GM23338 (cell line): ENCODE measurements around the gene MRPS26.

ENCODE experiments used
- CTCF ChIP-seq, 2 experiments: fragments of 200-600 bp in 1 of 2; sonication (generic) in 1 of 2; conservative IDR thresholded peaks; 2 replicates each; pipeline versions ENCODE4 v1.5.1 to v1.6.1; 2016 to 2017; ENCODE audit warnings: antibody characterized with exemption in 2 of 2, low read depth in 2 of 2, mild to moderate bottlenecking in 2 of 2, moderate library complexity in 1 of 2
- TF ChIP-seq, protein P1 (sequence below): IDR thresholded peaks from one replicate; pipeline ENCODE4 v1.6.1; 2018; ENCODE audit warnings: antibody characterized with exemption; ENCODE audit not compliant: unreplicated experiment

- TF ChIP-seq, protein P1, sequence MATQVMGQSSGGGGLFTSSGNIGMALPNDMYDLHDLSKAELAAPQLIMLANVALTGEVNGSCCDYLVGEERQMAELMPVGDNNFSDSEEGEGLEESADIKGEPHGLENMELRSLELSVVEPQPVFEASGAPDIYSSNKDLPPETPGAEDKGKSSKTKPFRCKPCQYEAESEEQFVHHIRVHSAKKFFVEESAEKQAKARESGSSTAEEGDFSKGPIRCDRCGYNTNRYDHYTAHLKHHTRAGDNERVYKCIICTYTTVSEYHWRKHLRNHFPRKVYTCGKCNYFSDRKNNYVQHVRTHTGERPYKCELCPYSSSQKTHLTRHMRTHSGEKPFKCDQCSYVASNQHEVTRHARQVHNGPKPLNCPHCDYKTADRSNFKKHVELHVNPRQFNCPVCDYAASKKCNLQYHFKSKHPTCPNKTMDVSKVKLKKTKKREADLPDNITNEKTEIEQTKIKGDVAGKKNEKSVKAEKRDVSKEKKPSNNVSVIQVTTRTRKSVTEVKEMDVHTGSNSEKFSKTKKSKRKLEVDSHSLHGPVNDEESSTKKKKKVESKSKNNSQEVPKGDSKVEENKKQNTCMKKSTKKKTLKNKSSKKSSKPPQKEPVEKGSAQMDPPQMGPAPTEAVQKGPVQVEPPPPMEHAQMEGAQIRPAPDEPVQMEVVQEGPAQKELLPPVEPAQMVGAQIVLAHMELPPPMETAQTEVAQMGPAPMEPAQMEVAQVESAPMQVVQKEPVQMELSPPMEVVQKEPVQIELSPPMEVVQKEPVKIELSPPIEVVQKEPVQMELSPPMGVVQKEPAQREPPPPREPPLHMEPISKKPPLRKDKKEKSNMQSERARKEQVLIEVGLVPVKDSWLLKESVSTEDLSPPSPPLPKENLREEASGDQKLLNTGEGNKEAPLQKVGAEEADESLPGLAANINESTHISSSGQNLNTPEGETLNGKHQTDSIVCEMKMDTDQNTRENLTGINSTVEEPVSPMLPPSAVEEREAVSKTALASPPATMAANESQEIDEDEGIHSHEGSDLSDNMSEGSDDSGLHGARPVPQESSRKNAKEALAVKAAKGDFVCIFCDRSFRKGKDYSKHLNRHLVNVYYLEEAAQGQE, result no peak
- no peak for TF ChIP-seq CTCF (conservative IDR thresholded peaks at IDR 0.05; ENCODE audit: low read depth in 2 of 2)
Measured at GRCh38 chr20:3014179-3014578, 31.7 kb upstream of the MRPS26 start.
